ENCODE results near the gene FAM107A.
"Not testable (repeated sequence)": the region's sequence is repeated elsewhere in the genome, so short reads cannot be mapped to it uniquely, and the experiment has no call there.

The FAM107A gene

GRCh38 chr3:58537412-58538301, 39.5 kb downstream of the FAM107A start:
- Mint-ChIP-seq H3K9me3 (no peaks in the 10 kb centered on the region), H3K4me1 (peaks cover 18% of the 10 kb centered on the region), H3K4me3 (no peak overlapping the region), H3K27ac (no peak overlapping the region), H3K27me3 (no peaks in the 10 kb centered on the region)
- ATAC-seq (no peak), DNase-seq (no peak)

DNA sequence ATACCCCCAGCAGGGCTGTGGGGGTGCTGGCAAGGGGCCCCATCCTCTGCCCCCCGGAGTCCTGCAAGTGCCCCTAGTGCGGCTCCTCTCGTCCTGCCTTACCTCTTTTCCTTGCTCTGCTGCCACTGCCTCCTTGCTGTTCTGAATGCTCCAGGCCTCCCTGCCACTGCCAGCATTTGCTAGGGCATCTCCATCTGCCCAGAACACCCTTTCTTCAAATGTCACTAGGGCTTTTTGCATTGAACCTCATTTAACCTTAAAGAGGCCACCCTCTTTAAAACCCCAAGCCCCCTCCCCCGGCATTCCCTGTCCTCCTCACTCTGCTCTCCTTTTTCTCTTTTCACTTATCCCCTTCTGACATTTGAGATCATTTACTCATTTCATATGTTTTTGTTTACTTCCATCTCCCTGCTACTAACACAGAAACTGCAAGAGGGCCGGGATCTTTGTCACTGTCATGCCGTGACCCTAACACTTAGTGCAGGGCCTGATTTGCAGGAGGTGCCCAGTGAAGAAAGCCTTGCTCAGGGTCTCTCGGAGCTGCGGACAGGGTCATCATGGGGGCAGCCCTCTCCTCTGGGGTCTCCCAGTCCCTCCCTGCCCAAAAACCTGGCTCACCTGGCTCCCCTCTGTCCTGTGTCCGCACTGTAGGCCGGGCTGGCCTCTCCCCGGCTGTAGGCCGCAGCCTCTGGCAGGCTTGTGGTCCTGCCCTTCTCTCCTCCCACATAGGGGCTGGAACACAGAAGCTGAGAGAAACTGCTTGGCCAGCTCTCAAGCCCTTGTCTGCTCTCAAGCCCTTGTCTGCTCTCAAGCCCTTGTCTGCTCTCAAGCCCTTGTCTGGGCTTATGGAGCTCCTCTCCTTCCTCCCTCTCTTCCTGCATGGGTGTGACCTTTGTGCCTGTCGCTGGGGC, 40.4 kb downstream of the FAM107A start, which contains the start of gene ACOX2:
ACOX2 (minus strand) TSS at position 690 of the 911 bp plus-strand sequence. CDS start 2,084 bp downstream, outside the sequence.
- Mint-ChIP-seq H3K4me1 (peaks cover 27% of the 10 kb centered on the region), H3K27ac (peak within 1 kb of the TSS in 1 of 2 donors; percentile 19), H3K27me3 (no peaks in the 10 kb centered on the region), H3K4me3 (no peak within 1 kb of the TSS), H3K9me3 (no peaks in the 10 kb centered on the region)
- DNase-seq (no peak), ATAC-seq (no peak)

DNA sequence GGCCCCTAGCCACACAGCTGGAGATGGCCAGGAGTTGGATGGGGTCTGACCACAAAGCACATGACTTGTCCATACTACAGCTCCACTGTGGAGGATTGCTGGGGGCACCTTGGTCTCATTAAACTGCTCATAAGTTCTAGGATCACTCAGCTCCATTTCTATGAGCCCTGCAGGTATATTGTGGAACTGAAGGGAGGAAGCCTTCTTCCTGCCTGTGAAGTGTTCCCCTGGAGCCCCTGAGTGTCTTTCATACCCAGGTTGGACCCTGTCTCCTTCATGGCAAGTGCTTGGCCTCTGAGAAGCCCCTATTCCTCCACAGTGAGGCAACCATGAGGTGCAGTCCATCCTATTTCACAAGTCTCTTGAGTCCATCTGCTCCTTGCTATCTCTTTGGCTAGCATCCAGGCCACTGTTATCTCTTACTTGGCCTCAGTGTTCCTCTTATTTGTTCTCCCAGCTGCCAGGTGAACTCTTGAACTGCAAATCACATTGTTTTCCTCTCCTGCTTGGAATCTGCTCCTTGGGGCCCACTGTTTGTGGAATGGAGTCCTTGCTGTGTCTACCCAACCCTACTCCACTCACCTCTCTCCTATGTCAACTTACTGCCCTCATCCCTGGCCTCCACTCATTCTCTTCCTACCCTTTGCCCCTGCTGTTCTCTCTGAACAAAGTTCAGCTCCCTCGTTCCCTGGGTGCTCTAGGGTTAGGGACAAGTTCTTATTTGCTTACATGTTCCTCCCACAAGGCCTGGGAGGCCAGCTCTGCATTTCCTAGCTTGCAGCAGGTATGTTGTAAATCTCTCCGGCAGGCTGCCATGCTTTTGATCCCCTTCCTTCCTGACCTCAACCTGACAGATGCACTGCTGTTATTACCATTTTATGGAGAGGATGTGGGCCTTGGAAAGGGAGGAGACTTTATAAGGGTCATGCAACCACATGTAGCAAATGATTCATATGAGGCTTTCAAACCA, 41.4 kb downstream of the FAM107A start:
- Mint-ChIP-seq H3K27me3 (no peaks in the 10 kb centered on the region), H3K9me3 (no peaks in the 10 kb centered on the region), H3K4me3 (no peak overlapping the region), H3K27ac (peak overlapping the region in 1 of 2 donors; percentile 55), H3K4me1 (peaks cover 27% of the 10 kb centered on the region)
- DNase-seq (no peak), ATAC-seq (no peak)

DNA sequence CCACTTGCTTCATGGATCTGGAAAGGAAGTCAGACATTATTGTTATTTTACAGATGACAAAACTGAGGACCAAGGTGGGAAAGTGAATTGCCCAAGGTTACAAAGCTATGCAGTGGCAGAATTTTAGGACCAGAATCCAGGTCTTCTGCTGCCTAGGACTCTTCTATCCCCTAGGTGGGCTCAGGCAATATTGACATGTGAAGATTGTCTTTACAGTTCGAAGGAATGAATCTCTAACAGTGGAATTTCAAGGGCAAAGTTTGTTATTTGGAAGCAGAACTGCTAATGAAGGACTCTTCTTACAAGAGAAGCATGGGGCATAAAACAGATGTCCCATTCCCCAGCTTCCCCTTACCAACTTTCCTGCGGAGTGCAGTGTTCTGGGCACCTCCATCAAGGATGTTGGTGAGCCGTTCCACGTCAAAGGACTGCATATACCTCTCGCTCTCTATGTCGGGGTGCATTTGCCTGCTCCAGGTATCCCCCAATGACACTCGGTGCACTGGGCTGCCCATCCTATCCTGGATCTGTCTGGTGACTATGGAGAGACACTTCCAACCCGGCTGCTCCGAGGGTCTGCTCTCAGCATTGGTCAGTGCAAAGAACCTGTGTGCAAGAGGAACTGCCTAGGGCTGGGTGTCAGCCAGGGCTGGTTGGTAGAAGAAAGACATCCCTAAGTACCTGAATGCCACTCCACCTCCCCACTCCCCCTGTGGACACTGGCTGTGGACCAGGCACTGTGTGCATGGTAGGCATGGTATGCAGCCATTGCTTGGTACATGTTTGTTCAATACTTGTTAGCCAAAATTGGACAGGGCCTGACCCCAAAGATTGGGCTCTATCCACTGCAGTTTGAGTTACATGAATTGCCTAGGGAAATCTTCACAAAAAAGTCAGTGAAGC, 42.3 kb downstream of the FAM107A start:
- no peak for ATAC-seq
- Mint-ChIP-seq H3K27me3 (no peaks in the 10 kb centered on the region), H3K27ac (peak overlapping the region in 1 of 2 donors; percentile 55)

DNA sequence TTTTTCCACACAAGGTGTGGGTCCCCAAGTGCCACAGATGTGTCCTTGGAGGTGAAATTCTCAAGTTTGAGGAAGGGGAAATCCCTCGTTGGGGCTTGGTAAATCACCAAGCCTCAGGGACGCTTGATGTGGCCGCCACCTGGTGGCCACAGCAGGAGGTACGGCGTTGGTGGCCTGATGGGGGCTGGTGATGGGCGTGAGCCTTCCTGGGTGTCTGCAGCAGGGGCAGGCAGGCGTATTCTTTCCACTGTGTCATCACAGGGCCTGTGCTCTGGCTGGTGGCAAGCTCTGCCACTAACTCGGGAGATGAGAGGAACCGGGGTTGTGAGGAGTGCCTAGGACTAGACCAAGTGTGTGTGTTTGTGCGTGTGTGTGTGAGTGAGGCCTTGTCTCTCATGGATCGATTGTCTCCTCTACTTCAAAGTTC, 44.4 kb downstream of the FAM107A start:
- Mint-ChIP-seq H3K4me1 (peaks cover 27% of the 10 kb centered on the region), H3K9me3 (no peaks in the 10 kb centered on the region), H3K4me3 (peak overlapping the region; percentile 9 to 55), H3K27me3 (no peaks in the 10 kb centered on the region), H3K27ac (peak overlapping the region in 1 of 2 donors; percentile 82)
- ATAC-seq (peak; percentile 93), DNase-seq (peak; percentile 80 to 87)

More for the DNA sequence above, 42.3 kb downstream of the FAM107A start:
- Mint-ChIP-seq H3K9me3 (no peaks in the 10 kb centered on the region), H3K4me1 (peaks cover 27% of the 10 kb centered on the region), H3K4me3 (no peak overlapping the region)
- no peak for DNase-seq

GRCh38 chr3:58531956-58532355, 45.2 kb downstream of the FAM107A start:
- no peaks in the 10 kb centered on the region for H3K9me3 Mint-ChIP-seq
- H3K27me3 Mint-ChIP-seq = no peaks in the 10 kb centered on the region
- H3K4me3 Mint-ChIP-seq = no peak overlapping the region
- no peak overlapping the region for H3K27ac Mint-ChIP-seq
- no peak for DNase-seq
- no peak for ATAC-seq
- H3K4me1 Mint-ChIP-seq = peaks cover 27% of the 10 kb centered on the region

- Mint-ChIP-seq H3K9me3 (no peaks in the 10 kb centered on the region), H3K4me1 (peaks cover 25% of the 10 kb centered on the region), H3K27me3 (no peaks in the 10 kb centered on the region), H3K4me3 (no peak overlapping the region), H3K27ac (no peak overlapping the region)
- ATAC-seq = no peak
- no peak for DNase-seq
Measured at GRCh38 chr3:58531555-58531954, 45.6 kb downstream of the FAM107A start.

GRCh38 chr3:58530354-58530865, 46.8 kb downstream of the FAM107A start:
- no peak overlapping the region for H3K27ac Mint-ChIP-seq
- H3K9me3 Mint-ChIP-seq = no peaks in the 10 kb centered on the region
- no peaks in the 10 kb centered on the region for H3K27me3 Mint-ChIP-seq
- DNase-seq (no peak), ATAC-seq (no peak)
- peaks cover 16% of the 10 kb centered on the region for H3K4me1 Mint-ChIP-seq
- H3K4me3 Mint-ChIP-seq = no peak overlapping the region

DNA sequence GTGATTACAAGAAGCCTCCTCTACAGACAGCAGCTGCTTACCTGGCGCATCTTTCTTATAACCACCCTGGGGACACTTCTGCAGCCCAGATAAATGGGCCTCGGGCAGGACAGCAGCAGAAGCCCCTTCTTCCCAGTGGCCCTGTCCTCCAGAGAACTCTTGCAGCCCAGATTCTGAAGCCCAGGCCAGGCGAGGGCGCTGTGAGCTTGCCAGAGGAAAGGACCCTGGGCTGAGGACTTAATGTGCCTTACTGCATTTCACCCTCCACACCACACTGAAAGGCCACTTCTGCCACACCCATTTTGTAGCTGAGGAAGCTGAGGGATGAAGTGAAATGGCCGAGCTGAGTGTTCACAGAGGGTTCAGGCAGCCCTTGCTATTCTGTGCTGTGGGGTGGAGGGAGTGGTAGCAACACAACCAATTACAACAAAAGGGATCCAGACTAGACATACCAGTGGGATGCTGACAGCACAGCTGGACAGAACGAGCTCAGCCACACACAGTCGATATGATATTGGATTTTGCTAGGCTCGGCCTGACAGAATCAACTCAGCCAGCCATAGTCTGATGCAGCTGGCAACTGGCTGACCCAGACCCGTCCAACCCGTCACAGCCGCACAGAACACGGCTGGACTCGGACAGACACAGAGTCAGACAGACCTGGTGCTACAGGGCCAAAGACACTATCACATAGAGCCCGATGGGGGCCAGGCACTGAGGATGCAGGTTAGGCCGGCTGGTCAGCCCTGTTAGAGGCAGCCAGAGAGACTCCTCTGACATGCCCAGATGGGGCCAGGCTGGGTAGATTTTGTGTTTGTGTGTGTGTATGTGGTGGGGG, 47.5 kb downstream of the FAM107A start:
- ATAC-seq = no peak
- Mint-ChIP-seq H3K27me3 (no peaks in the 10 kb centered on the region), H3K9me3 (no peaks in the 10 kb centered on the region), H3K4me3 (no peak overlapping the region), H3K27ac (no peak overlapping the region), H3K4me1 (peaks cover 16% of the 10 kb centered on the region)
- no peak for DNase-seq

GRCh38 chr3:58528629-58529028, 48.6 kb downstream of the FAM107A start:
- Mint-ChIP-seq H3K9me3 (no peaks in the 10 kb centered on the region), H3K27me3 (no peaks in the 10 kb centered on the region), H3K27ac (no peak overlapping the region), H3K4me3 (no peak overlapping the region), H3K4me1 (peaks cover 16% of the 10 kb centered on the region)
- no peak for ATAC-seq
- no peak for DNase-seq

- not testable (repeated sequence) for H3K9me3 Mint-ChIP-seq, H3K4me1 Mint-ChIP-seq, DNase-seq, H3K27me3 Mint-ChIP-seq, ATAC-seq, H3K27ac Mint-ChIP-seq, H3K4me3 Mint-ChIP-seq
Measured at GRCh38 chr3:58527440-58527839, 49.8 kb downstream of the FAM107A start.

DNA sequence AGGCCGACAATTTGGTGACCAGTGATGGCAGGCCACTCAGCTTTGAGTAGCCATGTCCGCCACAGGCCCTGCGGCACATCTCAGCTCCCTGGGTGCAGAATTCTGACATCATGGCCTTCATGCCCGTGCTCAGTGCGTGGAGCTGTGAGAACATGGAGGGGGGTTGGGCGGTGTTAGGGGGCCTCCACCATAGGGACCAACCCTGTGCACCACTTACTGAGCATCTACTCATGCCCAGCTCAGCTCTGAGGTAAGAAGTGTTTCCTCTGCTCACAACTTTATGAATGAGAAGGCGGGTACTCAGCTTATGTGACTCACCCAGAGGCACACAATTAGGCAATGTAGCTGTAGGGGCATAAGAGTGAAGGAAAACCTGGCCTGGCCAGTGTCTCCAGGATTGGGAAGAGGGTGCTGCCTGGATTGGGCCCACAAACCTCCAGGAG, 50.7 kb downstream of the FAM107A start:
- Mint-ChIP-seq H3K4me3 (no peak overlapping the region), H3K9me3 (no peaks in the 10 kb centered on the region), H3K27me3 (no peaks in the 10 kb centered on the region), H3K4me1 (no peaks in the 10 kb centered on the region), H3K27ac (no peak overlapping the region)
- DNase-seq = no peak
- no peak for ATAC-seq

- ATAC-seq = no peak
- Mint-ChIP-seq H3K4me1 (no peaks in the 10 kb centered on the region), H3K4me3 (no peak overlapping the region), H3K27me3 (no peaks in the 10 kb centered on the region), H3K9me3 (no peaks in the 10 kb centered on the region), H3K27ac (peak overlapping the region in 1 of 2 donors; percentile 17)
- no peak for DNase-seq
Measured at GRCh38 chr3:58524326-58524888, 52.8 kb downstream of the FAM107A start.

All from stimulated activated naive CD8-positive, alpha-beta T cell treated with anti-CD3 and anti-CD28 coated beads, Interleukin-15, amount 100 ng/mL, for 72 hours (primary cell).